ENCODE results near the gene ARR3. TPM values are rescaled to one million over a fixed set of nuclear protein-coding genes. Genes with fewer than 3 reads are reported as not detected.

ARR3 gene
- total RNA-seq, 2 donors from 2014 or later, result not detected

DNA sequence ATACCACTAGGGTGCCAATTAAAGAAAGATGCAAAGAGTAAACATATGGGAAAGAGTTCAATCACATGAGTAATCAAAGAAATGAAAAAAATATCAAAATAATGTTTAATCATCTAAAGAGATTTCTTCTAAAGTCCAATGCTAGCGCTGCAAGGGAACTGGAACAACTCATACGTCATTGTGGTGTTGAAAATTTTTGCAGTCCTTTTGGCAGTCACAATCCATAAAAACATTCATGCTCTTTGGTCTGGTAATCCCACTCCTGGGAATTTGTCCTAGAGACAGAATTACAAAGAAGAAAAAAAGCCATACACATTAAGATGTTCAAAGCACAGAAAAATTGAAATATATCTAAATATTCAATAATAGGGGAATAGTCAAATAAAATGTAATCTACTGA, 12.7 kb upstream of the ARR3 start:
- Histone ChIP-seq H3K9me3 (no peaks in the 10 kb centered on the region), H3K27me3 (replicated peaks; ENCODE audit: insufficient read depth) (no peaks in the 10 kb centered on the region), H3K27ac (no peak overlapping the region), H3K4me3 (no peak overlapping the region), H3K4me1 (replicated peaks) (no peaks in the 10 kb centered on the region), H3K36me3 (no peaks in the 10 kb centered on the region)
- intact Hi-C loops (cut with DNase I), result no loop called here
- no peak for DNase-seq (ENCODE audit: low spot score)
- no peak for TF ChIP-seq POLR2AphosphoS5 (IDR thresholded peaks at IDR 0.05)
- no peak for TF ChIP-seq CTCF (IDR thresholded peaks at IDR 0.05)
- no peak for TF ChIP-seq POLR2A (IDR thresholded peaks at IDR 0.05)
- WGBS, result 93% methylated on average over 2 of the region's 2 CpGs

DNA sequence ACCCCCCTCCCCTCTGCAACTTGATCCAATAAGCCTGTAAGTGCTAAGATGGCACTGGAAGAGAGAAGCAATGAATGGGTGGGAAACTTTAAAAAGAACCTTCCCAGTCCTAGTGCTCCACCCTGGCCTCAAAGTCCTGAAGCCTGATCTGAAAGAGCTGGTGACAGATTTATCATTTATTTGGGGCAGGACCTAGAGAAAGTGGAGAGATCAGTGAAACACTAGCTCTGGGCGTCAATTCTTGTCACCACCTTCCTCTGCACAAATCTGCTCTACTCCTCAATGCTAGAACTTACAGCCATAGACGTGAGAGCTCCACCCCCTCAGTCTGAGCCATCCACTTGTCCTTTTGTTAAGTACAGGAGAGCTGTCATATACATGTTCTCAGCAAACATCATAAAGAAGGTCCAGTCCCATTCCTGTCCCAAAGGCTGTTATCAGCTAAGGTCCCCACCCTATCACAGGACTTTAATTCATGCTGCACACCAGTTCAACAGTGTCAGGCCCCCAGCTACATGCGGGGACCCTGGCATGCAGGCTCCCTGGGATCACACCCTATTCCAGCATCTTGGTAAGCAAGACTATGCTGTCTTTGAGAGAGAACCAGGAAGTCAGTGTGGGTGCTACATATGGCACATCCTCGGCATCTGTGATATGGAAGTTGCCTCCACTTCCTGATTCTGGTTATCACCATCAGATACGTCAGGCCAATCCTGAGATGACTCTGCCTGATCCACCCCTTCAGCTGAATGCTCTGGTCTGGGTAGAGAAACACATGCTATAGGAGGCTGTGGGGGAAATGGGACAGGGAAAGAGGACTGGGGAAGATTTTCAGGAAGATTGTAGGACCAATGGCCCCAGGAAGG, 10.5 kb upstream of the ARR3 start:
- Histone ChIP-seq H3K9me3 (no peaks in the 10 kb centered on the region), H3K36me3 (no peaks in the 10 kb centered on the region), H3K27me3 (replicated peaks; ENCODE audit: insufficient read depth) (no peaks in the 10 kb centered on the region), H3K4me3 (no peak overlapping the region), H3K27ac (no peak overlapping the region), H3K4me1 (replicated peaks) (no peaks in the 10 kb centered on the region)
- 84% methylated on average over 5 of the region's 5 CpGs for WGBS
- TF ChIP-seq POLR2A (IDR thresholded peaks at IDR 0.05) (no peak), POLR2AphosphoS5 (IDR thresholded peaks at IDR 0.05) (no peak), CTCF (IDR thresholded peaks at IDR 0.05) (no peak)
- intact Hi-C loops (cut with DNase I), result no loop called here
- DNase-seq (ENCODE audit: low spot score), result no peak

GRCh38 chrX:70260104-70260503, 8.0 kb upstream of the ARR3 start, which contains the start of gene P2RY4:
TSS of gene P2RY4 (minus strand) at chrX:70260204. CDS start at chrX:70259624, 580 bp downstream.
- H3K27ac ChIP-seq, result no peak within 1 kb of the TSS
- intact Hi-C loops (cut with DNase I), result no loop called here
- DNase-seq (ENCODE audit: low spot score), result no peak

DNA sequence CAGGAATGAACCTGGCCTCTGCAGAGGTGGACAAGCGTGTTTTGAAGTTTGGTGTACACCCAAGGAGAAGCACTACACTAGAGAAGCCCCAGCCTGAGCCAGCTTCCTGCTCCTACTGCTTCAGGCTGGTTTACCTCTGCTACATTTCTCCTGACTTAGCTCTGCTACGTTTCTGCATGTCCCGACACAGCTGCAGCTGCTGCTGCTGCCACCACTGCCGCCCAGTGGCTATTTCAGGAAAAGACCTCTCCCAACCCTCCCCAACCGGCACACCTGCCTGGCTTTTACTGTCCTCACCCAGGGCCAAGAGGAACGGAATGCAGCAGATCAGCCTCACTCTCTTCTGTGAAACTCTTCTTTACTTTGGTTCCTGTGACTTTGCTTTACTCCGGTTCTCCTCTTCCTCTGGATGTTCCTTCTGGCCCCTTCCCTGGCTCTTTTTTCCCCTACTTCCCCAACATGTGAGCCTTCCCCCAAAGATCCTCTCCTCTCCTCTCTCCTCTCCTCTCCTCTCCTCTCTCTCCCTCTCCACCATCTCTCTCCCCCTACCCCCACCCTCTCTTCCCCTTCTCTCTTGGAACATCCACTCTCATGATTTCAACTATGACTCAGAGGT, 5.1 kb upstream of the ARR3 start:
- DNase-seq (ENCODE audit: low spot score), result peak; percentile 65
- Histone ChIP-seq H3K9me3 (no peaks in the 10 kb centered on the region), H3K4me3 (no peak overlapping the region), H3K36me3 (no peaks in the 10 kb centered on the region), H3K4me1 (replicated peaks) (no peaks in the 10 kb centered on the region), H3K27ac (no peak overlapping the region), H3K27me3 (replicated peaks; ENCODE audit: insufficient read depth) (no peaks in the 10 kb centered on the region)
- 12% methylated on average over 7 of the region's 7 CpGs for WGBS
- intact Hi-C loops (cut with DNase I), result no loop called here
- TF ChIP-seq CTCF (IDR thresholded peaks at IDR 0.05) (peak in 3 of 4 experiments; percentile 31 to 70 (median 59)), POLR2AphosphoS5 (IDR thresholded peaks at IDR 0.05) (peak; percentile 42), POLR2A (IDR thresholded peaks at IDR 0.05) (no peak)

More at GRCh38 chrX:70260104-70260503, 8.0 kb upstream of the ARR3 start, which contains the start of gene P2RY4:
- TF ChIP-seq CTCF (IDR thresholded peaks at IDR 0.05) (no peak), POLR2AphosphoS5 (IDR thresholded peaks at IDR 0.05) (no peak), POLR2A (IDR thresholded peaks at IDR 0.05) (no peak)
- 62% methylated on average over 4 of the region's 4 CpGs for WGBS
- no peaks in the 10 kb centered on the region for H3K4me1 ChIP-seq (replicated peaks)
- H3K36me3 ChIP-seq, result no peaks in the 10 kb centered on the region
- H3K4me3 ChIP-seq, result no peak within 1 kb of the TSS
- H3K27me3 ChIP-seq (replicated peaks; ENCODE audit: insufficient read depth), result no peaks in the 10 kb centered on the region
- no peaks in the 10 kb centered on the region for H3K9me3 ChIP-seq
